NCI-H510A treated with DMSO at 0.1 percent for 48 hours (cell line): ENCODE measurements around the gene CHML.

Experiments used
- DNase-seq: peaks from one replicate; lab custom pipeline; 2025; lab: John Stamatoyannopoulos, UW

CHML gene

DNA sequence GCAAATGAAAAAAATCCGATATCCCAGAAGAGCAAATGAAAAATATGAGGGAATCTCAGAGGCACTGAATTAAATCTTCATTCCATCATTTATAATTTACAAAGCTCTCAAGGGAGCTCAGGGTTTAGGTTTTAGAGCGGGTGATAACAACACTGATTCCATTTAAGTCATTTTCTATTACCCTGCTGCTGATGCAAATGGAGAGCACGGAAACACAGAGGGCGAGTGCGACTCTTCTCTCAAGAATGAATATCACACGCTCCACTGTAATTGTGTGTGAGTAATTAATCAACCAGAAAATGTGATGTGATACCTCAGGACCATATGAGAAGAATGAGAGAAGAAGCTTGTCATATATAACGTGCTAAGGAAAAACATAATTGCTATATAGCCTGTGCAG, 22.7 kb downstream of the CHML start:
- DNase-seq: no peak

DNA sequence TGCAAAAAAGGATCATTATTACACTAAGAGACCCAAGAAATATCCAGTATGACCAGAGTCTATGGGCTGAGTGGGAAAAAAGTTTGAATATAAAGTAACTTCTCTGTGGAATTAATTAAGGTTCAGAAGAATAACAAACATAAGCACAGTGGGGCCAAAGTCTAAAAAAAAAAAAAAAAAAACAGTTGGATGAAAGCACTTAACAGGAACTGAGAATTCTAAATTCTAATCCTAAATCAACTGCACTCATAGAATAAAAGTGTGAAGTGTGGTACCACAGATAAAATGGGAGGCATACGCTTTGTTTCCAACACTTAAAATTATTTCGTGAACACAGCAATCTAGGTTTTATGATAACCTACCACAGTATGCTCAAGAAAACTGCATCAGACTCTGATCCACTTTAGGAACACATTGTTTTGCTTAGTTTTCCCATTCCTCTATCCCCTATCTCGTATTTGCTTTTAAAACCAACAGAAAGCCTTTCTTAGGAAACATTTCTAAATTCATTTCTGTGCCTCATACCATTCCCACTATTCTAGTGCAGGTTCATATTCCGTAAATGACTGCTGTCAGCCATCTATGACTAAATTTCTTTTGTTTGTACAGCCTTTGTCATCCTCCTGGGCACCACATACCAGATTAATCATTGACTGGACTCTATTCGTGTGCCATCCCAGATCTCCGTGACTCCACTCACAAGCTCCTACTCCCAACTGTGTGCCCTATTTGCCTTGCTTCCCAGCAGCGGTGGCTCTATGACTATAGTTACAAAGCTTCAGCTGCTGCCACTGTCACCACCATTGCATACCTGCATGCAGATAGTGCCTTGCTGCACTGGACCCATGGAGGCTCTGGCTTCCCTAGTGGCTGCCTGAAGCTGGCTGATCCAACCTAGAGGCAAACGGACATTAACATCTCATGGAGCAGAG, 24.9 kb downstream of the CHML start:
- no peak for DNase-seq

DNA sequence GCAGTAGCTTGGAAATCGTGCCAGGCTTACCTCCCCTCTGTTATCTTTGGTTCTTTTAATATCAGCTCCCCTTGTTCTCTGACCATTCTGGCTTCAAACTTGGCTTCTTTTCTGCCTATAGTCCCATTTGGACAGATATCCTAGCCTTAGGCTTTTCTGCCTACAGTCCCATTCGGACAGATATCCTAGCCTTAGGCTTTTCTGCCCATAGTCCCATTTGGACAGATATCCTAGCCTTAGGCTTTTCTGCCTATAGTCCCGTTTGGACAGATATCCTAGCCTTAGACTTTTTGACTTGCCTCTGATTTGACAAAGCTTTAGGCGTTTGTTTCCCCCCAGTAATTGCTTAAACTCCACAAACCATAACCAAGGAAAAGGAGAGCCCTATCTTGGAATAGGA, 25.6 kb downstream of the CHML start:
- no peak for DNase-seq

DNA sequence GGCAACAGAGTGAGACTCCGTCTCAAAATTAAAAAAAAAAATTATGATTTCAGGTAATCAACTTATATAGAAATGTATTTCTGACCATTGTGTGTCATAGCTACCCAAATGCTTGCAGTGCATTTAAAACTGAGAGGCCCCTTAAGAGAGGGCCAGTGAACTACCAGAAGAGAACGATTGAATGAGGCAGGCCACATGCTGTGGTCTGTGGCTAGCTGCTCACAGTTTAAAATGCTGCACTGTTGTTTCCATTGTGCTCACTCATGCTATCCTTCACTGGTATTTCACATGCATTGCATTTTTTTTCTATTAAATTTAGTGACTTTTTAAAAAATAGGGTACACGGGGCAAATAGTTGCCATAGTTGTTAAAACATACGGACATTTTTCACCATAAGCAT, 26.0 kb downstream of the CHML start:
- no peak for DNase-seq

DNA sequence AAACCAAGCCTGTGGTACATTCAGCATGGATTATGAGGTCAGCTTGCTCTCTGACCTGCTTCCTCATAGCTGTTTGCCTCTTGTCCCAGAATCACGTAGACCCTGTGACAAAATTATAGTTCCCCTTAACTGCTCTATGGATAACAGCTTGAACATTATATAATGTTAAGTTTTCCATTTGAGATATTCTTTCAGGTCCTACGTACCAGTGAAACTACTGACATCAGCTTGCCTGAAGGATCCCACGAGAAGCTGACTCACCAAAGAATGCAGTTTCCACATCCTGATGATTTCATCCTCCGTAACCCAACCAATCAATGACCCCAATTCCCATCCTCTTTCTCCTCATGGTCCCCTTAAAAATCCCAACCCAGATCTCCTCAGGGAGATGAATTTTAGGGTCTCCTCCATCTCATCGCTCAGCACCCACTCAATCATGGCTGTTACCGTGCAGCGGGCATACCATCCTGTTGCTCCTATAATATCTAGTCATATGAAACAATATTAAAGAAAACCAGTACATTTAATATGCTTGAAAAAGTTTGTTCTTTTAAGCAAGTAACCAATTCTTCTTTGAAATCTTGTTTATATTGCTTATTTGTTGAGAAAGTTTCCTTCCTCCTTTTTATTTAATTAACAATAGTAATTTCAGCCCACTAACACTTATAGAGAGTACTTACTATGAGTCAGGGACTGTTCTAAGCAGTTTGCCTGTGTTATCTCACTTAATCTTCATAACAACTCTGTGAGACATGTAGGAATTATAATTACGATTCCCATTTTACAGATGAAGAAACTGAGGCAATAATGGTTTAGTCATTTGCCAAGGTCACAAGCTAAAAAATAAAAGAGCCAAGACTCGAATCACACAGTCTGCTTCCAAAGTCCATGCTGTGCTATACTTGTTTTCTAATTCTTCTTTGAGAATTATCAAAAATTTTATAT, 27.4 kb downstream of the CHML start:
- DNase-seq: no peak

DNA sequence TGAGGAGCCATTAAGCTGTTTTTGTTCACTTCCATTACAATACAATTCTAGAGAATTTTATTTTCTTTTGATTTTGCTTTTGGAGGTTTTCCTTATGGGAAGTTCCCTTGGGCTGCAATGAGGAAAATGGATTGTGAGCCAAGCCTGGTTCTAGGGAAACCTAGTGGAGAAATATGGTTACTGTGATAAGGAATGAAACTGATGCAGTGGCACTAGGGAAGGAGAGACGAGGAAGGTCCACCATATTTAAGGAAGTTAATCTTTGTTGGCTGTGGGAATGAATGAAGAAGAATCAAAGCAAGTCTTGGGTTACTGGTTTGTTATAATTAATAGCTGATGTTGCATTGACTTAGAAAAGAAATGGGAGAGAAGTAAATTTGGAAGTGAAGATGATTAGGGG, 28.4 kb downstream of the CHML start:
- DNase-seq: no peak

DNA sequence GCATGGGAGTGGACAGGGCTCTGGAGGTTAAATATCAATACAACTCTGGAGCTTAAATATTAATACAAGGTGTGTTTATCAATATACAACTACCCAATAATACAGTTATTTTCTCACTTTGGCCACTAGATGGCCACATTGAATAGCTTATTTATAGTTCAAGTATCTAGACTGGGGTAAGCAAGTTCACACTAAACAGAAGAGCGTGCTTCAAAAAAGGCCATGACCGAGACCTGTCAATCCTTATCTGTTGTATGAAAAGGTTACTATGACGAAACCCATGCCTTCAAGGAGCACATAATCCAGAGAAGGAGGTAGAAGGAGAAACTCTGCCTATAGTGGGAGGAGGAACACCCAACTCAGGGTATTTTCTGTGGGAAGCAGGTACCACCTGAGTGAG, 29.1 kb downstream of the CHML start:
- DNase-seq: peak; percentile 63

DNA sequence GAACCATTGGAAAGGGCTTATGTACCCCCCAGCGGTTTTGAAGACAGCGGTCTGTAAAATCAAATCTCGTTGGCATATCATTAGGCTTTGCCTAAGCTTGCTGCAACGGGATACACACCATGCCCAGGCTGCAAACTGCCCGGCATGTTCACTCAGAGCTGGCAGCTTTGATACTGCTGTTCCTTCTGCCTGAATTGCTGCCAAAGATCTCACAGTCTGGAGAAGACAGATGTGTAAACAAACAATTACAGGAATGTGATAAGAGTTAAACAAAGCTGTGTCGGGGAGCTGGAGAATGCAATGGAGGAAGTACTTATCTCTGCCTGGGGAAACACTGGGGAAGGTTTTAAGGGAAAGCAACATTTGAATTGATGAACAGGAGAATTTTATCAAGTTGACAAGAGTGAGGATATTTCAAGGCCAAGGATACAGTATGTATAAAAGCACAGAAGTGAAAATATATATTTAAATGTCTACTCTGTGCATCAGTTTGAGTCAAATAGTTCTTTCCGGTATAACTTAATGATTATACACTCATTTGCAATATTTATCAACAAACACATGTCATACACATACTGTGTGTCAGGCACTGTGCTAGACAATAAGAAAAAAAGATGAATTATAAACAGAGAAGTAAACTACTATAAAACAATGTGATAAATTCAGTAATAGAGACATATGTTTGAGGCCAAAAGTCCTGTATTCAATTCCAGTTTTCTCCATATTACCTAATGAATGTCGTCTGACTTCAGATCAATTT, 29.9 kb downstream of the CHML start:
- peak; percentile 29 for DNase-seq

DNA sequence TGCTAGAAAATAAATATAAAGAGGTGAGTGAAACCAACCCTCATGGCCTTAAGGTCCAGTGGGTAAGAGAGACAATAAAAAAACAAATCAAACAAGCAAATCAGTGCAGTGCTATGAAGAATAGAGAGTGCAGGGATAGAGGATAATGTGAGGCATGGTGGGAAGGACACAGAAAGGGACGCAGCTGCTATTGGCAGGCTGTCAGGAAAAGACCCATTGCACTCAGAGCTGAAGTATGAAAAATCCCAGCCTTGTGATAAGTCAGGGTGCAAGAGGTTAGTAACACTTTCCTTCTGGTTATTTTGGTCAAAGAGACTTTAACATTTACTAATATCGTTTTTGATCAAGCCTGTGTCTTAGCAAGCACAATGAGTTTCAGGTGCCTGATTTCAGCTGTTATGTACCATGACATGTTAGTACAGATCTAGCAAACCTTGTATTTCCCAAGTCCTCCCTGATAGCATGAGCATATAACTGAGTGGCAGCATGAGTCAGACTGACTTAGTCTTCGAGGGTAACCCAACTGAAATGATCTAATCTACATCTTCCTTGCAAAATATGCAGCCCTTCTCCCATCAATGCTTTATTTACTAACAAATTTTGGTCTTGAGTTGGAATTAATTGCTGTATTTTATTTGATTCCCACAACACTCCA, 31.7 kb downstream of the CHML start:
- DNase-seq: no peak

DNA sequence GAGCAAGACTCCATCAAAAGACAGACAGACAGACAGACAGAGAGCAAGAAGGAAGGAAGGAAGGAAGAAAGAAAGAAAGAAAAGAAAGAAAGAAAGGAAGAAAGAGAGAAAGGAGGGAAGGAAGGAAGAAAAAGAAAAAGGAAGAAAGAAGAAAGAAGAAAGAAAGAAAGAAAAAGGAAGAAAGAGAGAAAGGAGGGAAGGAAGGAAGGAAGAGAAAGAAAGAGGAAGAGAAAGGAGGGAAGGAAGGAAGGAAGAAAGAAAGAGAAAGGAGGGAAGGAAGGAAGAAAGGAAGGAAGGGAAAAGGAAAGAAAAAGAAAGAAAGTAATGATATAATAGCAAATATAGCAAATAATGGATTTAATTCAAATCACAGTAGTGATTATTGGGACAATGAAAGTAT, 32.7 kb downstream of the CHML start:
- no peak for DNase-seq

DNA sequence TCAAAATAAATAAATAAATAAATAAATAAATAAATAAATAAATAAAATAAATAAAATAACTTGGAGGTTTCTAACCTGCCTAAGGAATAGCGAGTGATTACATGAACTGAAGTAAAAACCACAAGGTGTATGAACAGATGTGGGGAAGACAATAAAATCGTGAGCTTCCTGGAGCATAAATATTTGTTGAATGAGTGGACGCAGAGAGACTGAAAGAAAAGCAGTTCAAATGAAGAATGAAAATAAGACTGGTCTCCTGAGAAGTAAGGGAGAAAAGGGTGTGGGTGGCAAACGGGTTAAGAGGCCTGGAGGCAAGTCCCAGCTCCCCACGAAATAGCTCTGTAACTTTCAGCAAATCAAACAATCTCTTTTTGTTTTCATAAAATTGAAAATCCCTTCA, 33.6 kb downstream of the CHML start:
- no peak for DNase-seq

DNA sequence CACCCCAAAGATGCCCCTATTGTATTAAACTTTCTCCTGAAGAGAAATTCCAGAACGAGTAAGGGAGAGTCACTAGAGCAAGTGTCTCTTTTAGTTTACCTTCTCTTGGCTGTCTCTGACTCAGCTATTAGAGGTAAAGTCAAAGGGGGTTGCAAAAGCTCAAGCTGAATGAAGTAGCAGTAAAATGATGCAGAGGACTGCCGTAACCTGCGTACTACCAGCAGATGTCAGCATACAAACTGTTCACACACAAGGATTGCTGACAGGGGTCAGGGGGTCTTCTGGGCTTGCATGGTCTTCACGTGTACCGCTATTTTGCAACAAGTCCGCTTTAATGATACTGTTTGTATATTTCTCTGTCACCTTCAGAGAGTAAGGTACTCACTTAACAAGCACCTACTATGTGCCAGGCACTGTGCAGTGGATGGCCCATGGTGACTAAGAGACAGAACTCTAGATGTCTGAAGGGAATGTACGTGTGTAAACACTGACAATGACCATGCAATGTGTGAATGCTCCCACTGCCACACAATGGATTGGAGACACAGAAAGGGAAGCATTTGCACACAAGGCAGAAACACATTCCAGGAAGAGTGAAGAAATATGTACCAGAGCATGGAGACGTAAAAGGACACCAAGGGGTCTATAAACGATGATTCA, 34.9 kb downstream of the CHML start:
- DNase-seq: no peak

DNA sequence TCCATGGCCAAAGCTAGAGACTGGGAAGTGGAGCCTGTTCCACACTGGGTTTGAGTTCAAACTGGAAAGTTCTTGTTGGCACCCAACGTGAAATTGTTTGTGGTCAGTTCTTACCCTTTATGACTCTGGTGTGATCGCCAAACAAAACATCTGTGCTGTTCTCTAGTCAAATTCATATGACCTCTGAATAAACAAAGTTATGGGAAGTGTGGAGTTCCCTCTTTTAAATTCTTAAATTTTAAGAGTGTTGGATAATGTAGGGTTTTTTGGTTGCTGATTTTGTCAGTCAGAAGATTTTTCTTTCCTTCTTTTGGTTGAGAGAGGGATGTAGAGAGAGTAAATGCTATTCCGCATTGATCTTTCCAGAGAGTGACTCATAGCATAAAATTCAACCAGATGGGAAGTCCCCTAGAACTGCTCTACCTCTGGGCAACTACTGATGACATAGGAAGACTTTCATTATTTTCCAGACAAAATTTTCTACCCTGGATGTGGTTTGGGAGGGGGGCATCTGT, 36.4 kb downstream of the CHML start:
- no peak for DNase-seq

DNA sequence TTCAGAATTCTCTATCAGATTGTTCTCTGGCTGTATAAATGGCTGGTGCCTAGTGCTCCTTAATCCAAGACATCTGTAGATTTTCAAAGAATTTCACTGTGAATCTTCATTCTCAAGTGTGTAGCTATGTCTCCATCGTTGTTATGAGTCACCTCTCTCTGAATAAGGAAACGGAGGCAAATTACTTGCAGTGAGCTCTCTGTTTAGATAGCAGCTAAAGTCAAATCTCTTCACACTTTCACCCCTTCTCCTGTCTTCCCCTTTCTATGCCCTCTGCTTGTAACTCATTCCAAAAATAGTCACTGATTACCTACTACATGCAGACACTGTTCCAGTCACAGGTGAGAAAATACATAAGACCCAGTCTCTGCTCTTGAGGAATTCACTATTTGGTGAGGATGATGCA, 39.7 kb downstream of the CHML start:
- no peak for DNase-seq

DNA sequence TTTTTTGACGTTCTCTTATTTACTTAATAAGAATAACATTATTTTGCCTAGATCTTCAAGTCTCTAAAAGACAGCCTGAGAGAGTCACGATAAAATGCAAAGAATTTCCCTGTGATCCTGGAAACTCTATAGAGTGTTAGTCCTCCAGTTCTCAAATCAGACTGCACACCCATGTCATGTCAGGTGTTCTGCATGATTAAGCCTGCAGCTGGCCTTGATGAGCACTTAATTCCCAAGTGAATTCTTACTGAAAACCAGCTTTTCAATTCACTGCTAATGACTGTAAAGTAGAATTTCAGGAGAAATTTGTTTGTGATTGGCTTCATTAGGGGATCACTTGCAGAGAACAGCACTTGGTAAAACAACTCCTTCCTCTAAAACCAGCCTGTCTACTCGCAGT, 41.9 kb downstream of the CHML start:
- DNase-seq: no peak

DNA sequence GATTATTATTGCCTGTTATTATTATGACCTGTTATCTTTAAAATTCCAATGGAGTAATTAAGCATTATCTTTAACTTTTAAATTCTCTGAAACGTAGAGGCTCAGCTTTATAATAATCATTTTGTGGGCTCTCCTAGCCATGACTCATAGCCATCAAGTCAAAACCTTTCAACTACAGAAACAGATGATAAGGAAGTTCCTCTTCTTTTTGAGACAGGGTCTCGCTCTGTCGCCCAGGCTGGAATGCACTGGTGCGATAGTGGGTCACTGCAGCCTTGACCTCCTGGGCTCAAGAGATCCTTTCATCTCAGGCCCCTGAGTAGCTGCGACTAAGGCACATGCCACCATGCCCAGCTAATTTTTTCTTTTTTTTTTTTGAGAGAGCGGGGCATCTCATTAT, 43.5 kb downstream of the CHML start:
- no peak for DNase-seq

DNA sequence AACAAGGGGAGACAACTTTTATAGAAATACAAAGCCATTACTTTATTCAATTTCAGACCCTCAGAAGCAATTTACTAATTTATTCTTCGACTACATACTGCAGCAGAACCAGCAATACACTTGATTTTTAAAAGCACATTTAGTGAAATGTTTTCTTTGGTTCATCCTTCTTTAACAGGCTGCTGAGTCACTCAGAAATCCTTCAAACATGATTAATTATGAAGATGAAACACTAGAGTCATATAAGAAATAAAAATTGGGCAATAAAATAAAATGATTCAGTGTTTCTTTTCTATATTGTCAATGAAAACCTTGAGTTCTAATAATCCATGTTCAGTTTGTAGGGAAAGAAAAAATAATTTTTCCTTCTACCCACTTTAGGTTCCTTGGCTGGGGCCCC, 47.0 kb downstream of the CHML start:
- no peak for DNase-seq

DNA sequence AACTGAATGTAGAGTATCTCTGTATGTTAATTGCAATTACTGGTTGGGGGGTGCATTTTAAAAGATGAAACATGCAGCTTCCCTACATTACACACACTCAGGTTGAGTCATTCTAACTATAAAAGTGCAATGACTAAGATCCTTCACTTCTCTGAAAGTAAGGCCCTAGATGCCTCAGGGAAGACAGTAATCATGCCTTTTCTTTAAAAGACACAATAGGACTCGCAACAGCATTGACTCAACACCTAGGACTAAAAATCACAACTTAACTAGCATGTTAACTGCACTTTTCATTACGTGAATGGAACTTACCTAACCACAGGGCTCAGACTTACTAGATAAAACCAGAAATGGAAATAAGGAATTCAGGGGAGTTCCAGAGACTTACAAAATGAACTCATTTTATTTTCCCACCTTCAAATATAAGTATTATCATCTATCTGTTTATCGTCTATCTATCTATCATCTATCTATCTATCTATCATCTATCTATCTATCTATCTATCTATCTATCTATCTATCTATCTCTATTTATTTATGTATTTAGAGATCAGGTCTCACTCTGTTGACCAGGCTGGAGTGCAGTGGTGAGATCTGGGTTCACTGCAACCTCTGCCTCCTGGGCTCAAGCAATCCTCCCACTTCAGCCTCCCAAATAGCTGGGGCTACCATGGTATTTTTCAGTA, 47.8 kb downstream of the CHML start:
- no peak for DNase-seq

DNA sequence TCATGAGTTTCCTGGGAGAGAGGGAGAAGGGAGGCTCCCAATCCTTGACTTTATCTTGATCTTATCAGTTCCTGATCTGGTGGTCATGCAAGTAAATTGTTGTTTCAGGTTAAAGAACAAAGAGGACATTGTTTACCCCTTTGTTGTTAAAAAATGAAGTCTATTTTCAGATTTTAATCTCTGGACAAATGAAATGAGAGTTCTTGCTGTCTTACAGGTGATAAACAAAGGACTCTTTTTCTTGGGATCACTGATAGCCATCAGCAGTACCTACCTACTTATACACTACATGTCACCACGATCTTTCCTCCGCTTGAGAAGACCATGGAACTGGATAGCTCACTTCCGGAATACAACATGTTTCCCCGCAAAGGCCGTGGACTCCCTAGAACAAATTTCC, 48.4 kb downstream of the CHML start:
- DNase-seq: no peak

DNA sequence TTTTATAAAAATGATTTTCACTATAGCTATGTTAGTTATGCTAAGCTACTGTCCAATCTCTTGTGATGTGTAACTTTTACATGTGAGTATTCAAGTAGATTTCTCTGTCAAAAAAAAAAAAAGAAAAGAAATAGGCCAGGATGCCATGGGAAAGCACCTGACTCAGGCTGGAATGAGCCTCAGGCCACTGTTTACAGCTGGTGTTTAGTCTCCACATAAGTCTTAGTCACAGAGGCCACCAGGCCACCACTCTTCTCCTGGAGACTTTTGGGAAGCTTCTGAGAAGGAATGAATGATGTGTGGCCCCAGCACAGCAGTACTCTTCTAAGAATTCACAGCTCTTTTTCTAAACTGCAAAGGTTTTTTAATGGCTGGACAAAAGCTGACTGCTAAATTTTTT, 48.9 kb downstream of the CHML start:
- DNase-seq: no peak
